Naive thymus-derived CD4-positive, alpha-beta T cell (primary cell): ENCODE measurements around the gene SVIL. TPM values are rescaled to one million over a fixed set of nuclear protein-coding genes. Genes with fewer than 3 reads are reported as not detected.
"Not testable (repeated sequence)": the region's sequence is repeated elsewhere in the genome, so short reads cannot be mapped to it uniquely, and the experiment has no call there.

Source experiments
- ATAC-seq: fragments of 150-1000 bp; cut with Tn5 transposase; 2 replicates; pipeline ENCODE4 v1.10.0; 2021; ENCODE audit warnings: mild to moderate bottlenecking, moderate library complexity
- CTCF ChIA-PET: fragments of 350-600 bp; sonication (Branson Sonifier 250); formaldehyde crosslinking; loops from one replicate; lab custom pipeline; 2021; ENCODE audit warnings: antibody characterized with exemption; lab: Charles Lee
- POLR2A ChIA-PET: fragments of 350-600 bp; sonication (Branson Sonifier 250); formaldehyde crosslinking; loops from one replicate; lab custom pipeline; 2021; ENCODE audit warnings: antibody characterized with exemption, inconsistent platforms; lab: Charles Lee
- DNase-seq, 9 donors: peaks; one replicate each; pipeline versions ENCODE4 v3.0.0 to v3.0.0-alpha.2; 2020 to 2022; ENCODE audit warnings: mixed read lengths in 1 of 9
- H3K27ac ChIP-seq: one replicate; pipeline ENCODE4 v1.7.0; 2013; ENCODE audit warnings: mild to moderate bottlenecking, low read depth, low read length, moderate library complexity
- H3K27me3 ChIP-seq, 2 donors: one replicate each; pipeline ENCODE4 v1.7.0; 2013; ENCODE audit warnings: low read length in 2 of 2, mild to moderate bottlenecking in 2 of 2, moderate library complexity in 2 of 2; ENCODE audit not compliant: control insufficient read depth in 2 of 2, insufficient read depth in 2 of 2
- H3K36me3 ChIP-seq, 3 experiments: 1 replicate in 2 of 3; 2 replicates in 1 of 3; pipeline ENCODE4 v1.7.0; 2013; ENCODE audit warnings: low read length in 3 of 3, mild to moderate bottlenecking in 3 of 3, moderate library complexity in 1 of 3; ENCODE audit not compliant: insufficient read depth in 3 of 3, control insufficient read depth in 2 of 3
- H3K4me1 ChIP-seq, 2 donors: one replicate each; pipeline ENCODE4 v1.7.0; 2013; ENCODE audit warnings: low read length in 2 of 2, mild to moderate bottlenecking in 2 of 2, moderate library complexity in 1 of 2; ENCODE audit not compliant: control insufficient read depth in 2 of 2, insufficient read depth in 2 of 2
- H3K4me3 ChIP-seq: 2 replicates; pipeline ENCODE4 v1.7.0; 2013; ENCODE audit warnings: mild to moderate bottlenecking, low read length
- H3K9me3 ChIP-seq, 3 experiments: 1 replicate in 2 of 3; 2 replicates in 1 of 3; pipeline ENCODE4 v1.7.0; 2013; ENCODE audit warnings: low read length in 3 of 3; ENCODE audit not compliant: control insufficient read depth in 2 of 3
- H3K27ac Mint-ChIP-seq, 9 donors: one replicate each; pipeline ENCODE4 v1.8.0; 2020 to 2022; ENCODE audit warnings: mixed read lengths in 9 of 9, mild to moderate bottlenecking in 8 of 9, moderate library complexity in 5 of 9, inconsistent platforms in 2 of 9
- H3K27me3 Mint-ChIP-seq, 5 donors: one replicate each; pipeline ENCODE4 v1.8.0; 2021 to 2022; ENCODE audit warnings: mixed read lengths in 5 of 5, mild to moderate bottlenecking in 1 of 5
- H3K36me3 Mint-ChIP-seq, 5 donors: one replicate each; pipeline ENCODE4 v1.8.0; 2020 to 2022; ENCODE audit warnings: mixed read lengths in 5 of 5, mild to moderate bottlenecking in 3 of 5, inconsistent platforms in 1 of 5
- H3K4me1 Mint-ChIP-seq, 7 donors: one replicate each; pipeline ENCODE4 v1.8.0; 2020 to 2022; ENCODE audit warnings: mixed read lengths in 7 of 7, mild to moderate bottlenecking in 3 of 7, inconsistent platforms in 1 of 7
- H3K4me3 Mint-ChIP-seq, 10 donors: one replicate each; pipeline ENCODE4 v1.8.0; 2020 to 2022; ENCODE audit warnings: mild to moderate bottlenecking in 10 of 10, mixed read lengths in 10 of 10, moderate library complexity in 6 of 10, inconsistent platforms in 2 of 10
- H3K9me3 Mint-ChIP-seq, 11 donors: one replicate each; pipeline ENCODE4 v1.8.0; 2020 to 2022; ENCODE audit warnings: mixed read lengths in 11 of 11, mild to moderate bottlenecking in 4 of 11, inconsistent platforms in 1 of 11, moderate library complexity in 1 of 11
- intact Hi-C, 2 donors: fragments of 100-400 bp; cut with micrococcal nuclease; formaldehyde crosslinking; loops; one replicate each; pipeline ENCODE4 v1.15.1; 2023
- polyA plus RNA-seq, 2 donors: library from polyadenylated mRNA; unstranded; fragments of 300-500 nt; fragmentation: Illumina TruSeq; gene quantifications; one replicate each; pipeline ENCODE4 v1.2.3, GENCODE V29; 2021
- total RNA-seq, 6 experiments: library from RNA in 5 of 6; stranded (reverse) in 5 of 6; gene quantifications; 1 replicate in 5 of 6; 2 replicates in 1 of 6; pipeline ENCODE4 v1.2.3 and lab custom pipeline; 2021 to 2026

Gene SVIL
- total and polyA plus RNA-seq, 7 experiments from 2014 or later, result 8.7 to 48.9 (median 20.3) TPM

DNA sequence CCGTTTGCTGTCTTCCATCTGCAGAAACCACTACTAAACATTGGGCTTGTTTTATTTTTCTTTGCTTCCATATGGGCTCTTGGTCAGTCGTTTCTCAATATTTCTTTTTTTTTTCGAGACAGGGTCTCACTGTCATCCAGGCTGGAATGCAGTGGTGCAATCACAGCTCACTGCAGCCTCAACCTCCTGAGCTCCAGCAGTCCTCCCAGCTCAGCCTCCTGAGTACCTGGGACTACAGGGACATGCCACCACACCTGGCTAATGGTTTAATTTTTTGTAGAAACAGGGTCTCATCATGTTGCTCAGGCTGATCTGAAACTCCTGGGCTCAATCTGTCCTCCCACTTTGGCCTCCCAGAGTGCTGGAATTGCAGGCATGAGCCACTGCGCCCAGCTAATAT lies 182.8 kb downstream of the SVIL start:
- Mint-ChIP-seq H3K4me1 (peaks cover 0 to 8% (median 4%) of the 10 kb centered on the region in 7 donors), H3K27me3 (no peaks in the 10 kb centered on the region), H3K27ac (peak overlapping the region in 1 of 9 donors; percentile 18), H3K36me3 (peaks cover 2 to 21% (median 8%) of the 10 kb centered on the region in 5 donors), H3K9me3 (peaks cover 0 to 7% (median 0%) of the 10 kb centered on the region in 11 donors), H3K4me3 (no peak overlapping the region)
- Histone ChIP-seq H3K4me3 (no peak overlapping the region), H3K36me3 (peaks cover 0 to 4% (median 0%) of the 10 kb centered on the region in 3 experiments), H3K27ac (no peak overlapping the region), H3K9me3 (no peaks in the 10 kb centered on the region), H3K27me3 (no peaks in the 10 kb centered on the region), H3K4me1 (no peaks in the 10 kb centered on the region)
- ATAC-seq, result no peak
- DNase-seq, result no peak
- CTCF ChIA-PET, result no interaction called here
- intact Hi-C loops, result no loop called here
- POLR2A ChIA-PET, result no interaction called here

- H3K36me3 Mint-ChIP-seq, result peaks cover 0 to 11% (median 3%) of the 10 kb centered on the region in 5 donors
- peaks cover 0 to 4% (median 0%) of the 10 kb centered on the region in 11 donors for H3K9me3 Mint-ChIP-seq
- H3K4me1 Mint-ChIP-seq, result peaks cover 0 to 13% (median 5%) of the 10 kb centered on the region in 7 donors
- peak overlapping the region in 1 of 9 donors; percentile 25 for H3K27ac Mint-ChIP-seq
- no peak for ATAC-seq
- H3K4me3 ChIP-seq, result no peak overlapping the region
- DNase-seq, result no peak
- H3K27me3 ChIP-seq, result no peaks in the 10 kb centered on the region
- no peak overlapping the region for H3K4me3 Mint-ChIP-seq
- intact Hi-C loops, result no loop called here
- no peaks in the 10 kb centered on the region for H3K9me3 ChIP-seq
- no peak overlapping the region for H3K27ac ChIP-seq
- ChIA-PET POLR2A (no interaction called here), CTCF (no interaction called here)
- H3K4me1 ChIP-seq, result no peaks in the 10 kb centered on the region
- no peaks in the 10 kb centered on the region for H3K36me3 ChIP-seq
- H3K27me3 Mint-ChIP-seq, result no peaks in the 10 kb centered on the region
These were observed 184.4 kb downstream of the SVIL start for GRCh38 chr10:29450405-29450804.

GRCh38 chr10:29448756-29449592 lies 185.8 kb downstream of the SVIL start:
- H3K27me3 Mint-ChIP-seq, H3K27ac ChIP-seq, H3K36me3 ChIP-seq, POLR2A ChIA-PET, H3K9me3 ChIP-seq, H3K27me3 ChIP-seq, H3K9me3 Mint-ChIP-seq, H3K4me3 ChIP-seq, H3K27ac Mint-ChIP-seq, H3K36me3 Mint-ChIP-seq, H3K4me1 ChIP-seq: not testable (repeated sequence)
- Mint-ChIP-seq H3K4me1 (peaks cover 0 to 17% (median 7%) of the 10 kb centered on the region in 7 donors), H3K4me3 (peak overlapping the region in 2 of 10 donors; percentile 25 to 43)
- intact Hi-C loops, result loop anchor here (1.0 to 5.0 kb wide), 8 partner anchors 48 to 785 kb away; no protein-coding TSS in a partner anchor
- DNase-seq (peak; percentile 31 to 79 (median 65)), ATAC-seq (peak; percentile 87)
- CTCF ChIA-PET, result interaction anchor here (0.7 to 0.9 kb wide), 3 partner anchors 14 to 1794 kb away, joined by 3 to 5 read pairs (median 4); no protein-coding TSS in a partner anchor

DNA sequence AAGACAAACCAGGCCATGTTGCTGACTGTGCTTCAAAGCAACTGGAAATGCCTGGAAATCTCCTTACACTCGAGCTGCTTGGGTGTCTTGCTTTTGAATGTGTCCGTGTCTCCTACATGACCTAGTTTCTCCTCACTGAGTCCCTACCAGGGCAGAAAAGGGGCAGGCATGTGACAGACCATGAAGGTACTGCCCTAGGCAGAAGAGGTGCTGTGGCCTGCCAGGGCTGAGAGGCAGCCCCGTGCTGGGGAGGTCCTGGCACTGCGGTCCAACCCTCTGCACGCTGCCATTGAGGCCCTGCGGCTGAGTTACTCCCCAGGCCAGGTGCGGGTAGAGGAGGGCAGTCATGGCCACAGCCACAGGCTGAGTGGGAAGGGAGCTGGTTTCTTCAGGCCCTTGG lies 186.6 kb downstream of the SVIL start:
- Mint-ChIP-seq H3K27me3 (no peaks in the 10 kb centered on the region), H3K27ac (no peak overlapping the region), H3K4me1 (peaks cover 0 to 19% (median 7%) of the 10 kb centered on the region in 7 donors), H3K4me3 (no peak overlapping the region), H3K36me3 (no peaks in the 10 kb centered on the region), H3K9me3 (no peaks in the 10 kb centered on the region)
- H3K4me3 ChIP-seq, result no peak overlapping the region
- no peaks in the 10 kb centered on the region for H3K4me1 ChIP-seq
- H3K36me3 ChIP-seq, result no peaks in the 10 kb centered on the region
- CTCF ChIA-PET, result interaction anchor here (0.7 to 0.9 kb wide), 2 partner anchors 142 to 1794 kb away, joined by 4 to 5 read pairs; no protein-coding TSS in a partner anchor
- no peaks in the 10 kb centered on the region for H3K27me3 ChIP-seq
- POLR2A ChIA-PET, result no interaction called here
- H3K9me3 ChIP-seq, result no peaks in the 10 kb centered on the region
- DNase-seq (no peak), ATAC-seq (no peak)
- intact Hi-C loops, result loop anchor here (2.0 to 5.0 kb wide), 5 partner anchors 49 to 783 kb away; no protein-coding TSS in a partner anchor
- H3K27ac ChIP-seq, result no peak overlapping the region

DNA sequence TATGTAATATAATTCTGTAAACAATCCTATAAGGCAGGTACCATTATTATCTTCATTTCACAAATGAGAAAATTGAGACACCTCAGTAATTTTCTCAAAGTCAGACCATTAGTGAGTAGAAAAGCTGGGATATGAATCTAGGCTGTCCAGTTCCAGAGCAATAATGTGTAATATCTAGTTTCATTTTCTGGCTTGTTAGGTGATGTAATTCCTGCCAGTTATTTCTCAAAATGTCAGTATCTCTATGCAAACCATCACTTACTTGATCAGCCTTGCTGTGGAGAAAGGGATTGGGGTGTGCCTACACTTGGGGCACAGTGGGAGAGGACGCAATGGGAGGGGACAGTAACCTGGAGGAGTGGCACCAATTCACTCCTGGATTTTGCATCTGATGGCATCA lies 188.4 kb downstream of the SVIL start:
- intact Hi-C loops, result loop anchor here in 1 of 2 donors (5.0 kb wide), 2 partner anchors 51 to 146 kb away; no protein-coding TSS in a partner anchor
- H3K4me1 ChIP-seq, result no peaks in the 10 kb centered on the region
- peak overlapping the region in 1 of 9 donors; percentile 71 for H3K27ac Mint-ChIP-seq
- no peaks in the 10 kb centered on the region for H3K9me3 Mint-ChIP-seq
- no peaks in the 10 kb centered on the region for H3K9me3 ChIP-seq
- no peaks in the 10 kb centered on the region for H3K27me3 ChIP-seq
- no peak overlapping the region for H3K27ac ChIP-seq
- no peak overlapping the region for H3K4me3 ChIP-seq
- POLR2A ChIA-PET, result no interaction called here
- no peak overlapping the region for H3K4me3 Mint-ChIP-seq
- DNase-seq (no peak), ATAC-seq (no peak)
- H3K4me1 Mint-ChIP-seq, result peaks cover 0 to 19% (median 7%) of the 10 kb centered on the region in 7 donors
- no peaks in the 10 kb centered on the region for H3K36me3 Mint-ChIP-seq
- CTCF ChIA-PET, result interaction anchor here (0.6 to 0.9 kb wide), 4 partner anchors 10 to 690 kb away, joined by 3 to 5 read pairs (median 4); no protein-coding TSS in a partner anchor
- H3K36me3 ChIP-seq, result no peaks in the 10 kb centered on the region
- no peaks in the 10 kb centered on the region for H3K27me3 Mint-ChIP-seq

GRCh38 chr10:29443745-29444523 lies 190.8 kb downstream of the SVIL start:
- ATAC-seq (no peak), DNase-seq (no peak)
- Histone ChIP-seq H3K4me1 (no peaks in the 10 kb centered on the region), H3K27me3 (no peaks in the 10 kb centered on the region), H3K9me3 (peaks cover 0 to 6% (median 0%) of the 10 kb centered on the region in 3 experiments), H3K36me3 (no peaks in the 10 kb centered on the region), H3K27ac (no peak overlapping the region), H3K4me3 (no peak overlapping the region)
- no peak overlapping the region for H3K4me3 Mint-ChIP-seq
- H3K4me1 Mint-ChIP-seq, result peaks cover 0 to 14% (median 4%) of the 10 kb centered on the region in 7 donors
- H3K36me3 Mint-ChIP-seq, result peaks cover 3 to 14% (median 11%) of the 10 kb centered on the region in 5 donors
- no peaks in the 10 kb centered on the region for H3K27me3 Mint-ChIP-seq
- H3K27ac Mint-ChIP-seq, result no peak overlapping the region
- intact Hi-C loops, result no loop called here
- CTCF ChIA-PET, result interaction anchor here (0.6 kb wide), 1 partner anchor 30 kb away, joined by 5 read pairs; no protein-coding TSS in a partner anchor
- peaks cover 2 to 18% (median 8%) of the 10 kb centered on the region in 11 donors for H3K9me3 Mint-ChIP-seq
- POLR2A ChIA-PET, result no interaction called here
